Lower leg skin (tissue), 3 donors: ENCODE measurements around the gene NFIB.

Experiments
- POLR2A ChIP-seq, 2 donors: fragments of 450-650 bp; IDR thresholded peaks; one replicate each; pipeline ENCODE4 v1.6.1; 2016 to 2017; ENCODE audit warnings: antibody characterized with exemption in 2 of 2, mild to moderate bottlenecking in 1 of 2, moderate library complexity in 1 of 2
- TF ChIP-seq, protein P1 (sequence below), 3 donors: fragments of 450-650 bp; IDR thresholded peaks; one replicate each; pipeline ENCODE4 v1.5.1; 2016; ENCODE audit warnings: antibody characterized with exemption in 3 of 3, mild to moderate bottlenecking in 3 of 3, moderate library complexity in 2 of 3

DNA sequence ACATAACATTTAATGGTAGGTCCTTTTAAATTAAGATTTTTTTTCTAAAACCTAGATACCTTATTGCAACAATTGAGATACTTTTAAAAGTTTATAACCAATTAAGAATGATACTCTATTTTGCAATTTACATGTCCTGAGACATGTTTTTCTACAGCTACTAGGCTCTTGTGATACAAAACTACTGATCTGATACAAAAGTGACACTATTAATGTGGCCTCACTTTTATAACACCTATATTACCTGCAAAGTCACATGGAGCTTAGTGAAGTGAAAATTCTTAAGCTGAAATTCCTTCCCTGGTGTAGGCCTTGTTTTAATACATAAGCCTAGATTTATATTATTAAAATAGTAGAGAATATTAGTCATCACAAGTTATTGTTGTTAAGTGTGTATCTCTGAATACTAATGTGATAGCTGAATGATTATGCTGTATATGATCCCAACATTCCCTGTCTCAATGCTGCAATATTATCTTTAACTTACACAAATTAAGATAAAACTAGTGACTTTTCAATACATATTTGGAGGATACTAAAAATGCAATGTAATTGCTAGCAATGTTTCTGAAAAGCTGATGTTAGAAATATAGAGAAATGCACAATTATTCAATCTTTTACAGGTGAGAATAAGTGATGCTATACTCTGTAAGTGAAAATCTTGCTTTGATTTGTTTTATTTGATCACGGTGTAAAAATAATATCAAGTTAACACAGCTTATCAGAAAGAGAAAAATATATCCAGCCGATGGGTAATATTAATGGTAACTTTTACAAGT lies 2.6 kb downstream of the NFIB start:
- TF ChIP-seq, protein P1, sequence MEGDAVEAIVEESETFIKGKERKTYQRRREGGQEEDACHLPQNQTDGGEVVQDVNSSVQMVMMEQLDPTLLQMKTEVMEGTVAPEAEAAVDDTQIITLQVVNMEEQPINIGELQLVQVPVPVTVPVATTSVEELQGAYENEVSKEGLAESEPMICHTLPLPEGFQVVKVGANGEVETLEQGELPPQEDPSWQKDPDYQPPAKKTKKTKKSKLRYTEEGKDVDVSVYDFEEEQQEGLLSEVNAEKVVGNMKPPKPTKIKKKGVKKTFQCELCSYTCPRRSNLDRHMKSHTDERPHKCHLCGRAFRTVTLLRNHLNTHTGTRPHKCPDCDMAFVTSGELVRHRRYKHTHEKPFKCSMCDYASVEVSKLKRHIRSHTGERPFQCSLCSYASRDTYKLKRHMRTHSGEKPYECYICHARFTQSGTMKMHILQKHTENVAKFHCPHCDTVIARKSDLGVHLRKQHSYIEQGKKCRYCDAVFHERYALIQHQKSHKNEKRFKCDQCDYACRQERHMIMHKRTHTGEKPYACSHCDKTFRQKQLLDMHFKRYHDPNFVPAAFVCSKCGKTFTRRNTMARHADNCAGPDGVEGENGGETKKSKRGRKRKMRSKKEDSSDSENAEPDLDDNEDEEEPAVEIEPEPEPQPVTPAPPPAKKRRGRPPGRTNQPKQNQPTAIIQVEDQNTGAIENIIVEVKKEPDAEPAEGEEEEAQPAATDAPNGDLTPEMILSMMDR (IDR thresholded peaks at IDR 0.05), result no peak
- TF ChIP-seq POLR2A (IDR thresholded peaks at IDR 0.05), result no peak
